Hematopoietic multipotent progenitor cell treated with erythropoietin and hydrocortisone succinate and interleukin-3 and kit ligand, for 15 days (in vitro differentiated cells): ENCODE measurements around the gene MBLAC1.
"Not testable (repeated sequence)": the region's sequence is repeated elsewhere in the genome, so short reads cannot be mapped to it uniquely, and the experiment has no call there.

Experiments
- DNase-seq: peaks from one replicate; pipeline ENCODE4 v3.0.0-alpha.2; 2015; ENCODE audit warnings: low spot score

Gene MBLAC1

GRCh38 chr7:100122568-100122967, 4.2 kb upstream of the MBLAC1 start:
- peak; percentile 86 for DNase-seq

- peak; percentile 45 for DNase-seq
Measured at GRCh38 chr7:100124301-100125230, 2.2 kb upstream of the MBLAC1 start.

- no peak for DNase-seq
Measured at GRCh38 chr7:100126239-100126930, 382 bp upstream of the MBLAC1 start.

- no peak for DNase-seq
Measured at GRCh38 chr7:100127866-100128636, 1.3 kb downstream of the MBLAC1 start.

- no peak for DNase-seq
Measured at GRCh38 chr7:100128637-100128963, 1.8 kb downstream of the MBLAC1 start.

GRCh38 chr7:100130220-100130607, 3.4 kb downstream of the MBLAC1 start:
- not testable (repeated sequence) for DNase-seq

- peak; percentile 83 for DNase-seq
Measured at GRCh38 chr7:100130608-100131453, 4.1 kb downstream of the MBLAC1 start.

GRCh38 chr7:100132126-100132525, 5.4 kb downstream of the MBLAC1 start:
- DNase-seq: no peak

GRCh38 chr7:100132697-100133151, 6.0 kb downstream of the MBLAC1 start:
- DNase-seq: peak; percentile 64

GRCh38 chr7:100137851-100138760, 11.3 kb downstream of the MBLAC1 start:
- no peak for DNase-seq

- DNase-seq: no peak
Measured at GRCh38 chr7:100141555-100141949, 14.8 kb downstream of the MBLAC1 start.

- no peak for DNase-seq
Measured at GRCh38 chr7:100142461-100142860, 15.7 kb downstream of the MBLAC1 start.

- DNase-seq: not testable (repeated sequence)
Measured at GRCh38 chr7:100146350-100146749, 19.6 kb downstream of the MBLAC1 start.

- no peak for DNase-seq
Measured at GRCh38 chr7:100147278-100147677, 20.5 kb downstream of the MBLAC1 start.

GRCh38 chr7:100148225-100148558, 21.4 kb downstream of the MBLAC1 start:
- no peak for DNase-seq

- peak; percentile 99 for DNase-seq
Measured at GRCh38 chr7:100148559-100149328, 22.0 kb downstream of the MBLAC1 start, which contains the start of gene LAMTOR4. Gene LAMTOR4 (plus strand): TSS chr7:100148918. CDS start chr7:100148973, 55 bp downstream.

- no peak for DNase-seq
Measured at GRCh38 chr7:100152404-100152803, 25.6 kb downstream of the MBLAC1 start.

- no peak for DNase-seq
Measured at GRCh38 chr7:100152937-100153666, 26.3 kb downstream of the MBLAC1 start.
